ENCODE data around the gene CFAP46. TPM values are rescaled to one million over a fixed set of nuclear protein-coding genes. Genes with fewer than 3 reads are reported as not detected.

CFAP46 gene
- total and polyA plus RNA-seq, 4 donors: 0.33 to 0.59 (median 0.42) TPM

DNA sequence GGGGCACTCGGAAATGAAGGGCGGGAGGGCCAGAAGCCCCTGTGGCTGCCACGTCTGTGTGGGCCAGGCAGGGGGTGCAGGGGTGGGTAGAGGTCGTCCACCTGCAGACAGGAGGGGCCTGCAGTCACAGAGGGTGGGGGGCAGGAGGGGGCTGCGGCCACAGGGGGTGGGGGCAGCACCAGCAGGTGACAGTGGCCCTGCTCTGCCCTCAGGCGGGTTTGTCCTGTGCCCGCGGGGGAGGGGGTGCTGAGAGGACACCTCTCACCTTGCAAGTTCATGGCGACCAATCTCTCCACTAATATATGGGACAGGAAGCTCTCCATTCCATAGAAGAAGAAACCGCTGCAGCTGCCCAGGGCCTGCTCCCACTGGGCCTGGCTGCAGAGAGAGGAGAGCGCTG lies 129.8 kb downstream of the CFAP46 start:
- TF ChIP-seq RXRA (IDR thresholded peaks at IDR 0.05) (no peak), EGR1 (IDR thresholded peaks at IDR 0.05; ENCODE audit: low read depth in 2 of 2) (no peak), TAF1 (conservative IDR thresholded peaks at IDR 0.05) (no peak), HNF4A (conservative IDR thresholded peaks at IDR 0.05) (no peak), RAD21 (IDR thresholded peaks at IDR 0.05) (no peak), GABPA (IDR thresholded peaks at IDR 0.05 in 1 of 2, conservative IDR thresholded peaks at IDR 0.05 in 1 of 2) (no peak), FOXA1 (IDR thresholded peaks at IDR 0.05) (no peak)
- TF ChIP-seq, protein P1, sequence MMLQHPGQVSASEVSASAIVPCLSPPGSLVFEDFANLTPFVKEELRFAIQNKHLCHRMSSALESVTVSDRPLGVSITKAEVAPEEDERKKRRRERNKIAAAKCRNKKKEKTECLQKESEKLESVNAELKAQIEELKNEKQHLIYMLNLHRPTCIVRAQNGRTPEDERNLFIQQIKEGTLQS (IDR thresholded peaks at IDR 0.05): no peak
- TF ChIP-seq, protein P2, sequence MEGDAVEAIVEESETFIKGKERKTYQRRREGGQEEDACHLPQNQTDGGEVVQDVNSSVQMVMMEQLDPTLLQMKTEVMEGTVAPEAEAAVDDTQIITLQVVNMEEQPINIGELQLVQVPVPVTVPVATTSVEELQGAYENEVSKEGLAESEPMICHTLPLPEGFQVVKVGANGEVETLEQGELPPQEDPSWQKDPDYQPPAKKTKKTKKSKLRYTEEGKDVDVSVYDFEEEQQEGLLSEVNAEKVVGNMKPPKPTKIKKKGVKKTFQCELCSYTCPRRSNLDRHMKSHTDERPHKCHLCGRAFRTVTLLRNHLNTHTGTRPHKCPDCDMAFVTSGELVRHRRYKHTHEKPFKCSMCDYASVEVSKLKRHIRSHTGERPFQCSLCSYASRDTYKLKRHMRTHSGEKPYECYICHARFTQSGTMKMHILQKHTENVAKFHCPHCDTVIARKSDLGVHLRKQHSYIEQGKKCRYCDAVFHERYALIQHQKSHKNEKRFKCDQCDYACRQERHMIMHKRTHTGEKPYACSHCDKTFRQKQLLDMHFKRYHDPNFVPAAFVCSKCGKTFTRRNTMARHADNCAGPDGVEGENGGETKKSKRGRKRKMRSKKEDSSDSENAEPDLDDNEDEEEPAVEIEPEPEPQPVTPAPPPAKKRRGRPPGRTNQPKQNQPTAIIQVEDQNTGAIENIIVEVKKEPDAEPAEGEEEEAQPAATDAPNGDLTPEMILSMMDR (IDR thresholded peaks at IDR 0.05; ENCODE audit: low read depth, low read length, missing input control): no peak
- TF ChIP-seq, protein P3, sequence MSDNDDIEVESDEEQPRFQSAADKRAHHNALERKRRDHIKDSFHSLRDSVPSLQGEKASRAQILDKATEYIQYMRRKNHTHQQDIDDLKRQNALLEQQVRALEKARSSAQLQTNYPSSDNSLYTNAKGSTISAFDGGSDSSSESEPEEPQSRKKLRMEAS (IDR thresholded peaks at IDR 0.05): no peak
- TF ChIP-seq, protein P4, sequence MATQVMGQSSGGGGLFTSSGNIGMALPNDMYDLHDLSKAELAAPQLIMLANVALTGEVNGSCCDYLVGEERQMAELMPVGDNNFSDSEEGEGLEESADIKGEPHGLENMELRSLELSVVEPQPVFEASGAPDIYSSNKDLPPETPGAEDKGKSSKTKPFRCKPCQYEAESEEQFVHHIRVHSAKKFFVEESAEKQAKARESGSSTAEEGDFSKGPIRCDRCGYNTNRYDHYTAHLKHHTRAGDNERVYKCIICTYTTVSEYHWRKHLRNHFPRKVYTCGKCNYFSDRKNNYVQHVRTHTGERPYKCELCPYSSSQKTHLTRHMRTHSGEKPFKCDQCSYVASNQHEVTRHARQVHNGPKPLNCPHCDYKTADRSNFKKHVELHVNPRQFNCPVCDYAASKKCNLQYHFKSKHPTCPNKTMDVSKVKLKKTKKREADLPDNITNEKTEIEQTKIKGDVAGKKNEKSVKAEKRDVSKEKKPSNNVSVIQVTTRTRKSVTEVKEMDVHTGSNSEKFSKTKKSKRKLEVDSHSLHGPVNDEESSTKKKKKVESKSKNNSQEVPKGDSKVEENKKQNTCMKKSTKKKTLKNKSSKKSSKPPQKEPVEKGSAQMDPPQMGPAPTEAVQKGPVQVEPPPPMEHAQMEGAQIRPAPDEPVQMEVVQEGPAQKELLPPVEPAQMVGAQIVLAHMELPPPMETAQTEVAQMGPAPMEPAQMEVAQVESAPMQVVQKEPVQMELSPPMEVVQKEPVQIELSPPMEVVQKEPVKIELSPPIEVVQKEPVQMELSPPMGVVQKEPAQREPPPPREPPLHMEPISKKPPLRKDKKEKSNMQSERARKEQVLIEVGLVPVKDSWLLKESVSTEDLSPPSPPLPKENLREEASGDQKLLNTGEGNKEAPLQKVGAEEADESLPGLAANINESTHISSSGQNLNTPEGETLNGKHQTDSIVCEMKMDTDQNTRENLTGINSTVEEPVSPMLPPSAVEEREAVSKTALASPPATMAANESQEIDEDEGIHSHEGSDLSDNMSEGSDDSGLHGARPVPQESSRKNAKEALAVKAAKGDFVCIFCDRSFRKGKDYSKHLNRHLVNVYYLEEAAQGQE (IDR thresholded peaks at IDR 0.05): no peak
- no peak for DNase-seq (ENCODE audit: low spot score)
- Histone ChIP-seq H3K4me3 (ENCODE audit: low read depth in 1 of 3, low read length in 3 of 3) (no peak overlapping the region), H3K27me3 (ENCODE audit: control insufficient read depth in 4 of 4, insufficient read depth in 4 of 4, low read length in 3 of 4) (peaks cover 0 to 4% (median 0%) of the 10 kb centered on the region in 4 donors), H3K4me1 (ENCODE audit: control insufficient read depth in 4 of 4, insufficient read depth in 4 of 4, low read length in 3 of 4) (no peaks in the 10 kb centered on the region), H3K9me3 (ENCODE audit: control insufficient read depth in 4 of 4, low read length in 3 of 4) (no peaks in the 10 kb centered on the region), H3K9ac (ENCODE audit: low read depth in 1 of 2, low read length in 2 of 2) (no peak overlapping the region), H3K36me3 (ENCODE audit: control insufficient read depth in 4 of 4, insufficient read depth in 3 of 4, low read depth in 1 of 4, low read length in 3 of 4) (no peaks in the 10 kb centered on the region), H3K27ac (ENCODE audit: low read depth in 1 of 2, low read length in 2 of 2) (no peak overlapping the region)
- WGBS: 76% methylated on average over 11 of the region's 11 CpGs

DNA sequence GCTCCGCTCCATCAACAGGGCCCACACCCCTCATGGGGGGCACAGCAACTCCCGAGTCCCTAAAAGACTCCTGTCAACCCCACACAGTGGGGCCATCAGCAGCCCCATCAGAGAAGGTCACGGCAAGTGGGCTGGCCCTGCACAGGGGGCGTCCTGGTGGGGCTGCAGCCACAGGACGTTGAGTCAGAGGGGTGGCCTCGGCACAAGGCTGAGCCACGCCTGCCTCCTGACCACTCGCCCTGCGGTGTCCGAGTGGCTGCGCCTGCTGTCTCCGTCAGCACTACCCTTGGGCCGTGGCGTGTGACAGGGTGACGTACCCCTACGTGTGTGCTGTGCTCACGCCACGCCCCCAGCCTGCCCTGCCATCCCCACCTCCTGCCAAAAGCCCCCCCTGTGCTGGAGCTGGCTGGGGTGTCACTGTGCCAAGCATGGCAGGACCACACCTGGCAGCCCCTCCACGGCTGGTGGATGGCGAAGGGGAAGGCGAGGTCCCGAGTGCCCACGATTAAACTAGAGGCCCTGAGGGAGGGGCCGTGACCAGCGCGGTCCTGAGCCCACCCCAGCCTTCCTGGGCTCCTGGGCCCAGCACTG lies 130.4 kb downstream of the CFAP46 start:
- no peak for TF ChIP-seq HNF4G (IDR thresholded peaks at IDR 0.05)
- TF ChIP-seq, protein P3 (IDR thresholded peaks at IDR 0.05): no peak
- no peak for TF ChIP-seq RAD21 (IDR thresholded peaks at IDR 0.05)
- TF ChIP-seq NR2F2 (IDR thresholded peaks at IDR 0.05): no peak
- no peak for TF ChIP-seq GABPA (IDR thresholded peaks at IDR 0.05 in 1 of 2, conservative IDR thresholded peaks at IDR 0.05 in 1 of 2)
- no peak for TF ChIP-seq YY1 (IDR thresholded peaks at IDR 0.05)
- TF ChIP-seq, protein P5, sequence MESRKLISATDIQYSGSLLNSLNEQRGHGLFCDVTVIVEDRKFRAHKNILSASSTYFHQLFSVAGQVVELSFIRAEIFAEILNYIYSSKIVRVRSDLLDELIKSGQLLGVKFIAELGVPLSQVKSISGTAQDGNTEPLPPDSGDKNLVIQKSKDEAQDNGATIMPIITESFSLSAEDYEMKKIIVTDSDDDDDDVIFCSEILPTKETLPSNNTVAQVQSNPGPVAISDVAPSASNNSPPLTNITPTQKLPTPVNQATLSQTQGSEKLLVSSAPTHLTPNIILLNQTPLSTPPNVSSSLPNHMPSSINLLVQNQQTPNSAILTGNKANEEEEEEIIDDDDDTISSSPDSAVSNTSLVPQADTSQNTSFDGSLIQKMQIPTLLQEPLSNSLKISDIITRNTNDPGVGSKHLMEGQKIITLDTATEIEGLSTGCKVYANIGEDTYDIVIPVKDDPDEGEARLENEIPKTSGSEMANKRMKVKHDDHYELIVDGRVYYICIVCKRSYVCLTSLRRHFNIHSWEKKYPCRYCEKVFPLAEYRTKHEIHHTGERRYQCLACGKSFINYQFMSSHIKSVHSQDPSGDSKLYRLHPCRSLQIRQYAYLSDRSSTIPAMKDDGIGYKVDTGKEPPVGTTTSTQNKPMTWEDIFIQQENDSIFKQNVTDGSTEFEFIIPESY (IDR thresholded peaks at IDR 0.05): no peak
- TF ChIP-seq, protein P1 (IDR thresholded peaks at IDR 0.05): no peak
- no peak for TF ChIP-seq RXRA (IDR thresholded peaks at IDR 0.05)
- no peak for TF ChIP-seq SP1 (IDR thresholded peaks at IDR 0.05)
- TF ChIP-seq FOXA1 (IDR thresholded peaks at IDR 0.05): no peak
- TF ChIP-seq EGR1 (IDR thresholded peaks at IDR 0.05; ENCODE audit: low read depth in 2 of 2): no peak
- no peak for TF ChIP-seq TAF1 (conservative IDR thresholded peaks at IDR 0.05)
- TF ChIP-seq JUND (IDR thresholded peaks at IDR 0.05): no peak
- TF ChIP-seq FOXA2 (IDR thresholded peaks at IDR 0.05): no peak
- no peak overlapping the region for H3K27ac ChIP-seq (ENCODE audit: low read depth in 1 of 2, low read length in 2 of 2)
- no peaks in the 10 kb centered on the region for H3K36me3 ChIP-seq (ENCODE audit: control insufficient read depth in 4 of 4, insufficient read depth in 3 of 4, low read depth in 1 of 4, low read length in 3 of 4)
- 86% methylated on average over 26 of the region's 26 CpGs for WGBS
- H3K4me3 ChIP-seq (ENCODE audit: low read depth in 1 of 3, low read length in 3 of 3): no peak overlapping the region
- no peak overlapping the region for H3K9ac ChIP-seq (ENCODE audit: low read depth in 1 of 2, low read length in 2 of 2)
- H3K9me3 ChIP-seq (ENCODE audit: control insufficient read depth in 4 of 4, low read length in 3 of 4): no peaks in the 10 kb centered on the region
- H3K4me1 ChIP-seq (ENCODE audit: control insufficient read depth in 4 of 4, insufficient read depth in 4 of 4, low read length in 3 of 4): no peaks in the 10 kb centered on the region
- DNase-seq (ENCODE audit: low spot score): no peak
- peaks cover 0 to 4% (median 0%) of the 10 kb centered on the region in 4 donors for H3K27me3 ChIP-seq (ENCODE audit: control insufficient read depth in 4 of 4, insufficient read depth in 4 of 4, low read length in 3 of 4)

Measured in liver (tissue), 9 donors.